ENCODE results near the gene RNFT2. TPM values are rescaled to one million over a fixed set of nuclear protein-coding genes. Genes with fewer than 3 reads are reported as not detected.

RNFT2 gene
- polyA plus RNA-seq, 1 donor (not counting 4 experiments of a cell fraction or from before 2014, with no cell fraction given) = 0.96 TPM

- H3K9ac ChIP-seq (ENCODE audit: control insufficient read depth, extremely low read depth, insufficient read depth, low read length) = no peak overlapping the region
- no peaks in the 10 kb centered on the region for H3K9me3 ChIP-seq (ENCODE audit: control insufficient read depth, low read depth, low read length)
- no peaks in the 10 kb centered on the region for H3K27me3 ChIP-seq (ENCODE audit: control insufficient read depth, extremely low read depth, insufficient read depth, low read length)
- FAIRE-seq = no peak
- peaks cover 35% of the 10 kb centered on the region for H3K79me2 ChIP-seq (ENCODE audit: control insufficient read depth, insufficient read depth, low read length)
- no peak overlapping the region for H2AFZ ChIP-seq (ENCODE audit: control insufficient read depth, low read length)
- H3K4me1 ChIP-seq (ENCODE audit: control insufficient read depth, extremely low read depth, insufficient read depth, low read length) = no peaks in the 10 kb centered on the region
- peaks cover 2% of the 10 kb centered on the region for H4K20me1 ChIP-seq (ENCODE audit: control insufficient read depth, extremely low read depth, insufficient read depth, low read length)
- DNase-seq (ENCODE audit: low read depth, low spot score) = no peak
- dilution Hi-C loops (cut with MboI; ENCODE audit: extremely low pct_ligation_motif_present, low sequenced_read_pairs) = no loop called here
- H3K4me3 ChIP-seq (ENCODE audit: control insufficient read depth in 2 of 3, extremely low read depth in 1 of 3, insufficient read depth in 2 of 3, low read depth in 1 of 3, low read length in 3 of 3) = no peak overlapping the region
- H3K36me3 ChIP-seq (ENCODE audit: control insufficient read depth in 2 of 2, extremely low read depth in 1 of 2, insufficient read depth in 2 of 2, low read length in 2 of 2) = peaks cover 0 to 2% of the 10 kb centered on the region in 2 experiments
- no peak overlapping the region for H3K27ac ChIP-seq (ENCODE audit: control insufficient read depth, insufficient read depth, low read length)
- H3K4me2 ChIP-seq (ENCODE audit: control insufficient read depth, extremely low read depth, insufficient read depth, low read depth, low read length) = no peak overlapping the region
- peaks cover 2% of the 10 kb centered on the region for H3K9me1 ChIP-seq (ENCODE audit: control insufficient read depth, extremely low read depth, insufficient read depth, low read length)
- TF ChIP-seq EZH2 (IDR thresholded peaks at IDR 0.05; ENCODE audit: low read length) (no peak), CTCF (optimal IDR thresholded peaks at IDR 0.05 in 1 of 3, IDR thresholded peaks at IDR 0.05 in 1 of 3, conservative IDR thresholded peaks at IDR 0.05 in 1 of 3; ENCODE audit: extremely low read depth in 1 of 3, insufficient read depth in 2 of 3, low read length in 3 of 3) (no peak)
These were observed 10.9 kb upstream of the RNFT2 start for GRCh38 chr12:116727261-116727660.

- DNase-seq (ENCODE audit: low read depth, low spot score) = no peak
These were observed 10.2 kb upstream of the RNFT2 start for GRCh38 chr12:116727891-116728290.

More at GRCh38 chr12:116727891-116728290, 10.2 kb upstream of the RNFT2 start:
- peaks cover 2% of the 10 kb centered on the region for H3K9me1 ChIP-seq (ENCODE audit: control insufficient read depth, extremely low read depth, insufficient read depth, low read length)
- peaks cover 2% of the 10 kb centered on the region for H4K20me1 ChIP-seq (ENCODE audit: control insufficient read depth, extremely low read depth, insufficient read depth, low read length)
- TF ChIP-seq EZH2 (IDR thresholded peaks at IDR 0.05; ENCODE audit: low read length) (no peak), CTCF (optimal IDR thresholded peaks at IDR 0.05 in 1 of 3, IDR thresholded peaks at IDR 0.05 in 1 of 3, conservative IDR thresholded peaks at IDR 0.05 in 1 of 3; ENCODE audit: extremely low read depth in 1 of 3, insufficient read depth in 2 of 3, low read length in 3 of 3) (no peak)
- dilution Hi-C loops (cut with MboI; ENCODE audit: extremely low pct_ligation_motif_present, low sequenced_read_pairs) = no loop called here
- H3K79me2 ChIP-seq (ENCODE audit: control insufficient read depth, insufficient read depth, low read length) = peaks cover 38% of the 10 kb centered on the region
- peaks cover 0 to under 1% of the 10 kb centered on the region in 2 experiments for H3K36me3 ChIP-seq (ENCODE audit: control insufficient read depth in 2 of 2, extremely low read depth in 1 of 2, insufficient read depth in 2 of 2, low read length in 2 of 2)
- H3K4me3 ChIP-seq (ENCODE audit: control insufficient read depth in 2 of 3, extremely low read depth in 1 of 3, insufficient read depth in 2 of 3, low read depth in 1 of 3, low read length in 3 of 3) = no peak overlapping the region
- no peak overlapping the region for H3K4me2 ChIP-seq (ENCODE audit: control insufficient read depth, extremely low read depth, insufficient read depth, low read depth, low read length)
- no peaks in the 10 kb centered on the region for H3K27me3 ChIP-seq (ENCODE audit: control insufficient read depth, extremely low read depth, insufficient read depth, low read length)
- H3K9me3 ChIP-seq (ENCODE audit: control insufficient read depth, low read depth, low read length) = no peaks in the 10 kb centered on the region
- H3K27ac ChIP-seq (ENCODE audit: control insufficient read depth, insufficient read depth, low read length) = no peak overlapping the region
- no peak overlapping the region for H2AFZ ChIP-seq (ENCODE audit: control insufficient read depth, low read length)
- no peak for FAIRE-seq
- no peaks in the 10 kb centered on the region for H3K4me1 ChIP-seq (ENCODE audit: control insufficient read depth, extremely low read depth, insufficient read depth, low read length)
- H3K9ac ChIP-seq (ENCODE audit: control insufficient read depth, extremely low read depth, insufficient read depth, low read length) = no peak overlapping the region

Measured in keratinocyte (primary cell).